Left forelimb (tissue), 1 donor: ENCODE data around the gene FLRT2.

Experiments
- DNase-seq: peaks from one replicate; pipeline ENCODE4 v3.0.0-alpha.2; 2018; ENCODE audit warnings: low spot score

Gene FLRT2

GRCh38 chr14:85529803-85530574, at the start of gene FLRT2:
Gene FLRT2, plus strand, starts transcription at chr14:85530144. Its CDS starts 91,371 bp downstream, at chr14:85621515.
- DNase-seq: peak; percentile 84

GRCh38 chr14:85481471-85481870, 48.5 kb upstream of the FLRT2 start:
- no peak for DNase-seq

- no peak for DNase-seq
These were observed 47.4 kb upstream of the FLRT2 start for GRCh38 chr14:85482552-85482951.

GRCh38 chr14:85483037-85483436, 46.9 kb upstream of the FLRT2 start:
- no peak for DNase-seq

GRCh38 chr14:85483652-85484051, 46.3 kb upstream of the FLRT2 start:
- no peak for DNase-seq

- DNase-seq: no peak
These were observed 42.7 kb upstream of the FLRT2 start for GRCh38 chr14:85487215-85487614.

GRCh38 chr14:85501751-85502150, 28.2 kb upstream of the FLRT2 start:
- DNase-seq: no peak

- no peak for DNase-seq
These were observed 21.1 kb upstream of the FLRT2 start for GRCh38 chr14:85508863-85509262.

- no peak for DNase-seq
These were observed 17.5 kb upstream of the FLRT2 start for GRCh38 chr14:85512451-85512850.

- DNase-seq: no peak
These were observed 15.5 kb upstream of the FLRT2 start for GRCh38 chr14:85514487-85514886.

GRCh38 chr14:85516239-85517113, 13.5 kb upstream of the FLRT2 start:
- DNase-seq: no peak

GRCh38 chr14:85517114-85517688, 12.7 kb upstream of the FLRT2 start:
- DNase-seq: no peak

GRCh38 chr14:85519661-85520305, 10.2 kb upstream of the FLRT2 start:
- DNase-seq: no peak

- no peak for DNase-seq
These were observed 9.4 kb upstream of the FLRT2 start for GRCh38 chr14:85520581-85520980.

GRCh38 chr14:85523624-85524023, 6.3 kb upstream of the FLRT2 start:
- no peak for DNase-seq

- DNase-seq: no peak
These were observed 2.9 kb upstream of the FLRT2 start for GRCh38 chr14:85527006-85527405.

- no peak for DNase-seq
These were observed 2.4 kb upstream of the FLRT2 start for GRCh38 chr14:85527445-85528035.

- peak; percentile 66 for DNase-seq
These were observed 1.7 kb upstream of the FLRT2 start for GRCh38 chr14:85528080-85528896.

GRCh38 chr14:85528897-85529631, 880 bp upstream of the FLRT2 start:
- peak; percentile 81 for DNase-seq

GRCh38 chr14:85530626-85531025, 682 bp downstream of the FLRT2 start:
- no peak for DNase-seq
